HepG2 (cell line): ENCODE results near the gene FKBP1B. TPM values are rescaled to one million over a fixed set of nuclear protein-coding genes. Genes with fewer than 3 reads are reported as not detected.

Experiments
- BCL3 ChIP-seq: sonication (generic); formaldehyde crosslinking; IDR thresholded peaks from 2 replicates; pipeline ENCODE4 v1.5.1; 2020; ENCODE audit warnings: mild to moderate bottlenecking, missing genetic modification reagents, moderate library complexity
- CEBPG ChIP-seq: IDR thresholded peaks from 2 replicates; pipeline ENCODE4 v1.6.1; 2016
- E2F1 ChIP-seq: sonication (generic); formaldehyde crosslinking; IDR thresholded peaks from 2 replicates; pipeline ENCODE4 v1.5.0; 2020; ENCODE audit warnings: missing genetic modification reagents
- E2F5 ChIP-seq: sonication (generic); formaldehyde crosslinking; conservative IDR thresholded peaks from 2 replicates; pipeline ENCODE4 v1.4.0; 2020; ENCODE audit warnings: missing genetic modification reagents
- FLYWCH1 ChIP-seq: sonication (generic); formaldehyde crosslinking; IDR thresholded peaks from 2 replicates; pipeline ENCODE4 v1.8.1; 2023; ENCODE audit warnings: mild to moderate bottlenecking, missing genetic modification reagents
- GATAD1 ChIP-seq: IDR thresholded peaks from 2 replicates; pipeline ENCODE4 v1.6.1; 2016; ENCODE audit warnings: missing genetic modification reagents, missing compliant biosample characterization
- GZF1 ChIP-seq: sonication (generic); formaldehyde crosslinking; IDR thresholded peaks from 2 replicates; pipeline ENCODE4 v1.5.1; 2020; ENCODE audit warnings: mild to moderate bottlenecking, missing genetic modification reagents
- HES4 ChIP-seq: sonication (generic); formaldehyde crosslinking; IDR thresholded peaks from 2 replicates; pipeline ENCODE4 v1.9.0; 2021; ENCODE audit warnings: mild to moderate bottlenecking, missing genetic modification reagents, borderline replicate concordance
- HNRNPK ChIP-seq: fragments of 200-400 bp; formaldehyde crosslinking; IDR thresholded peaks from 2 replicates; pipeline ENCODE4 v1.6.1; 2018; ENCODE audit warnings: low read length, low read depth, moderate library complexity, mild to moderate bottlenecking; ENCODE audit not compliant: poor library complexity, severe bottlenecking
- NR1H2 ChIP-seq: sonication (generic); formaldehyde crosslinking; IDR thresholded peaks from 2 replicates; pipeline ENCODE4 v1.8.1; 2022; ENCODE audit warnings: low read depth, missing genetic modification reagents, borderline replicate concordance
- PRPF4 ChIP-seq: fragments of 200-400 bp; formaldehyde crosslinking; IDR thresholded peaks from 2 replicates; pipeline ENCODE4 v1.6.1; 2016; ENCODE audit warnings: low read length, low read depth; ENCODE audit not compliant: poor library complexity, severe bottlenecking
- RBFOX2 ChIP-seq: fragments of 200-400 bp; formaldehyde crosslinking; IDR thresholded peaks from 2 replicates; pipeline ENCODE4 v1.6.1; 2017; ENCODE audit warnings: low read depth, mild to moderate bottlenecking, low read length
- SMAD3 ChIP-seq: sonication (generic); formaldehyde crosslinking; IDR thresholded peaks from 2 replicates; pipeline ENCODE4 v1.4.0; 2020; ENCODE audit warnings: missing genetic modification reagents
- SP2 ChIP-seq: sonication (generic); formaldehyde crosslinking; IDR thresholded peaks from 2 replicates; pipeline ENCODE4 v1.5.1; 2020; ENCODE audit warnings: mild to moderate bottlenecking, missing genetic modification reagents
- U2AF1 ChIP-seq: fragments of 200-400 bp; formaldehyde crosslinking; optimal IDR thresholded peaks from 2 replicates; pipeline ENCODE3; 2017; ENCODE audit warnings: mild to moderate bottlenecking, low read depth, low read length
- ZKSCAN1 ChIP-seq: fragments of 150-350 bp; IDR thresholded peaks from 2 replicates; pipeline ENCODE4 v1.6.1; 2014; ENCODE audit warnings: low read length
- ZNF18 ChIP-seq: sonication (generic); formaldehyde crosslinking; IDR thresholded peaks from 2 replicates; pipeline ENCODE4 v1.8.0; 2022; ENCODE audit warnings: mild to moderate bottlenecking, missing genetic modification reagents; ENCODE audit not compliant: insufficient replicate concordance
- ZNF691 ChIP-seq: sonication (generic); formaldehyde crosslinking; IDR thresholded peaks from 2 replicates; pipeline ENCODE4 v1.4.0; 2020; ENCODE audit warnings: missing genetic modification reagents, low read depth, mild to moderate bottlenecking, borderline replicate concordance
- ZNF761 ChIP-seq: sonication (generic); formaldehyde crosslinking; conservative IDR thresholded peaks from 2 replicates; pipeline ENCODE4 v1.4.0; 2020; ENCODE audit warnings: mild to moderate bottlenecking, missing genetic modification reagents
- ZNF816 ChIP-seq: sonication (generic); formaldehyde crosslinking; IDR thresholded peaks from 2 replicates; pipeline ENCODE4 v1.8.0; 2022; ENCODE audit warnings: missing genetic modification reagents, mild to moderate bottlenecking, borderline replicate concordance
- ZNF841 ChIP-seq: sonication (generic); formaldehyde crosslinking; IDR thresholded peaks from 2 replicates; pipeline ENCODE4 v1.8.1; 2023; ENCODE audit warnings: missing genetic modification reagents, borderline replicate concordance
- ZUFSP ChIP-seq: sonication (generic); formaldehyde crosslinking; IDR thresholded peaks from 2 replicates; pipeline ENCODE4 v1.9.0; 2021; ENCODE audit warnings: missing genetic modification reagents, mild to moderate bottlenecking, borderline replicate concordance
- polyA plus RNA-seq, 8 experiments: library from polyadenylated mRNA; depleted of rRNA in 3 of 8; stranded (reverse) in 7 of 8; unstranded in 1 of 8; fragments of >200 nt; fragmentation: Illumina TruSeq in 4 of 8; extraction: Trizol in 4 of 8; gene quantifications; 2 replicates each; pipeline versions ENCODE4 v1.2.1 to v1.2.3, GENCODE V29; 2011 to 2016; ENCODE audit warnings: low read depth in 4 of 8, missing spikeins in 1 of 8, mixed read lengths in 1 of 8; ENCODE audit not compliant: insufficient read depth in 1 of 8
- total RNA-seq, 5 experiments: library from RNA; depleted of rRNA; stranded (reverse); fragments of >200 nt; fragmentation: Illumina TruSeq; extraction: Trizol; gene quantifications; 2 replicates each; pipeline ENCODE4 v1.2.3, GENCODE V29; 2016; ENCODE audit warnings: low read depth in 1 of 5

Gene FKBP1B
- total and polyA plus RNA-seq, 2 of the 13 experiments (the other 11 are each of a cell fraction or from before 2014, with no cell fraction given): 35.2 to 96.3 TPM

- TF ChIP-seq HNRNPK (no peak), PRPF4 (no peak), GATAD1 (peak; percentile 85), RBFOX2 (peak; percentile 70), ZNF841 (no peak), CEBPG (CRISPR knock-in tag) (no peak), ZNF18 (CRISPR knock-in tag) (peak; percentile 63), E2F1 (CRISPR knock-in tag) (peak; percentile 81; the same call in 1 of the 2 replicates), ZNF816 (CRISPR knock-in tag) (no peak), GZF1 (no peak), U2AF1 (no peak), E2F5 (CRISPR knock-in tag) (no peak), HES4 (CRISPR knock-in tag) (peak; percentile 60; the same call in 1 of the 2 replicates), SP2 (peak; percentile 96), ZUFSP (CRISPR knock-in tag) (no peak), ZNF761 (no peak; the same call in 1 of the 2 replicates), ZKSCAN1 (0 out of 2 replicates have a peak, but pooled peaks have one; percentile 33), BCL3 (CRISPR knock-in tag) (peak; percentile 37; the same call in 1 of the 2 replicates), NR1H2 (CRISPR knock-in tag) (no peak), SMAD3 (CRISPR knock-in tag) (no peak), FLYWCH1 (CRISPR knock-in tag) (no peak), ZNF691 (peak; percentile 87; the same call in 1 of the 2 replicates)
Observed at GRCh38 chr2:24046930-24047702, 2.4 kb upstream of the FKBP1B start, which contains the start of gene WDCP (continued).
